Activated CD8-positive, alpha-beta memory T cell treated with anti-CD3 and anti-CD28 coated beads, Interleukin-2, amount 50 U/mL, for 24 hours (primary cell): ENCODE results near the gene NANOG.
"Not testable (repeated sequence)": the region's sequence is repeated elsewhere in the genome, so short reads cannot be mapped to it uniquely, and the experiment has no call there.

Experiments
- DNase-seq: peaks from one replicate; pipeline ENCODE4 v3.0.0-alpha.2; 2020; ENCODE audit errors: extremely low read depth

NANOG gene

DNA sequence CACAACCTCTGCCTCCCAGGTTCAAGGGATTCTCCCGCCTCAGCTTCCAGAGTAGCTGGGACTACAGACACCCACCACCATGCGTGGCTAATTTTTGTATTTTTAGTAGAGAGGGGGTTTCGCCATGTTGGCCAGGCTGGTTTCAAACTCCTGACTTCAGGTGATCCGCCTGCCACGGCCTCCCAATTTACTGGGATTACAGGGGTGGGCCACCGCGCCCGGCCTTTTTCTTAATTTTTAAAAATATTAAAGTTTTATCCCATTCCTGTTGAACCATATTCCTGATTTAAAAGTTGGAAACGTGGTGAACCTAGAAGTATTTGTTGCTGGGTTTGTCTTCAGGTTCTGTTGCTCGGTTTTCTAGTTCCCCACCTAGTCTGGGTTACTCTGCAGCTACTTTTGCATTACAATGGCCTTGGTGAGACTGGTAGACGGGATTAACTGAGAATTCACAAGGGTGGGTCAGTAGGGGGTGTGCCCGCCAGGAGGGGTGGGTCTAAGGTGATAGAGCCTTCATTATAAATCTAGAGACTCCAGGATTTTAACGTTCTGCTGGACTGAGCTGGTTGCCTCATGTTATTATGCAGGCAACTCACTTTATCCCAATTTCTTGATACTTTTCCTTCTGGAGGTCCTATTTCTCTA lies at the start of gene NANOG:
NANOG (plus strand) TSS at position 519 of the 645 bp plus-strand sequence. CDS start 213 bp downstream, outside the sequence.
- DNase-seq = not testable (repeated sequence)

DNA sequence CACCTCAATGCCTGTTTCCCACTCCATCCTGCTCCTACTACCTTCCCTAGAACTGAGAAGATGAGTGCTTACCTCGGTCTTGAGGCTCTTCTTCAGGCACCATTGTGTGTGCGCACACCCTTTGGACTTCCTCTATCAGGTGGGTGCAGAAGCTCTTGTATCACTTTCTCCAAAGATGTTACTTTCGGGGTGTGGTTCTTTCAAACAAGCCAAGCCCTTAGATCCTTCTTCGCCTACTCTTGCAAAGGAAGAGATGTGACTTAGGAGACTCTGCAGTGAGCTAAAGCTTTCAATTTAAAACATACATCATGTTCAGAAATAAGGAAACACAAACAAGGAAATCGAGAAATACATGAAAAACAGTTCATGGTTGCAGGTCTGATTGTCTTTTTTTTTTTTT lies 42.0 kb upstream of the NANOG start, which contains the start of gene CLEC4C:
CLEC4C (minus strand) TSS at position 130 of the 400 bp plus-strand sequence; CDS start at position 103, 27 bp downstream.
- DNase-seq = no peak

DNA sequence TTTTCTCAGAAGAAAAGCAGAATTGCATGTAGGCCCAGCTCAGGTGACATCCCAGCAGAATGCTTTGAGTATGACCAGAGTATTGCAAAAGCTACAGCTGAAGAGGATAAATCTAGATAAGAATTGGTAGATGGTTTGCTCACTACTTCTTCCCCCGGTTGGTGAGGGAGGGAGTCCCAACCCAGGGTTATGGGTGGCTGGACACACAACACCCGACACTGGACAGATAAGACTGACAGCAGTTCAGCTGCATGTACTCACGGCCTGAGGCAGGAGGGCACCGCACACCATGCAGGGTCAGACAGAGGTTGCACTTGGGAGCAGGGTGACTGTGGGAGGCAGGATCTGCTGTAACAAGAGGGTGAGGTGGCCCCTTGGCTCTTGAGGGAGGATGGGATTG lies 40.4 kb upstream of the NANOG start:
- DNase-seq = no peak

DNA sequence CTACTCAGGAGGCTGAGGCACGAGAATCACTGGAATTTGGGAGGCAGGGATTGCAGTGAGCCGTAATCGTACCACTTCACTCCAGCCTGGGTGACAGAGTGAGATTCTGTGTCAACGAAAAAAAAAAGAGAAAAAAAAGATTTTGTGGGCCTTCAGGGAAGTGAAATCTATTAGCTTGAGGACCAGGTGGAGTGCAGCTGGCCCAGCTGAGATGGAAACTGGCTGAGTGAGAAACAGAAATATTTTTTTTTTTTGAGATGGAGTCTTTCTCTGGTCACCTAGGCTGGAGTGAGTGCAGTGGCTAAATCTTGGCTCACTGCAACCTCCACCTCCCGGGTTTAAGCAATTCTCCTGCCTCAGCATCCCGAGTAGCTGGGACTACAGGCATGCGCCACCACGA lies 39.8 kb upstream of the NANOG start:
- DNase-seq = no peak

DNA sequence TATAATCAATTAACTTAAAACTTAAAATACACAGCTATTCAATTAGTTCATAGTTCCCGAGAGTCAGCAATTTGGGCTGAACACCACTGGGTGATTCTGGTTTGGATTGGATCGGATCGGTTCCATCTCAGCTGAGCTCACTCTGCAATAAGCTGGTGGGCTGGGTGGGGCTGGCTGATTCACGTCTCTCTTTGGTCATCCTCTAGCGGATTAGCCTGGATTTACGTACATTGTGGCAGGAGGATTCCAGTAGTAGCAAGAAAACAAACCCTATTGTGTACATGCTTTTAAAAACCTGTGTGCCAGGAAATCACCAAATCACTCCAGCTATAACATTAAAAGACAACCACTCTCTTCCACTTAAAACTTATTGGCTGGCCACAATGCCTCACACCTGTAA lies 38.9 kb upstream of the NANOG start:
- DNase-seq = no peak

DNA sequence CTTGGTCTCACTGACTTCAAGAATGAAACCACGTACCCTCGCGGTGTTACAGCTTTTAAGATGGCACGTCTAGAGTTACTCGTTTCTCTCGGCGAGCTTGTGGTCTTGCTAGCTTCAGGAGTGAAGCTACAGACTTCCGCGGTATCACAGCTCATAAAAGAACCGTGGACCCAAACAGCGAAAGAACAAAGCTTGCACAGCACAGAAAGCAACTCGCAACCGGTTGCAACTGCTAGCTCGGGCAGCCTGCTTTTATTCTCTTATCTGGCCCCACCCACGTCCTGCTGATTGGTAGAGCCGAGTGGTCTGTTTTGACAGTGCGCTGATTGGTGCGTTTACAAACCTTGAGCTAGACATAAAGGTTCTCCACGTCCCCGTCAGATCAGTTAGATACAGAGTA lies 37.8 kb upstream of the NANOG start:
- no peak for DNase-seq

DNA sequence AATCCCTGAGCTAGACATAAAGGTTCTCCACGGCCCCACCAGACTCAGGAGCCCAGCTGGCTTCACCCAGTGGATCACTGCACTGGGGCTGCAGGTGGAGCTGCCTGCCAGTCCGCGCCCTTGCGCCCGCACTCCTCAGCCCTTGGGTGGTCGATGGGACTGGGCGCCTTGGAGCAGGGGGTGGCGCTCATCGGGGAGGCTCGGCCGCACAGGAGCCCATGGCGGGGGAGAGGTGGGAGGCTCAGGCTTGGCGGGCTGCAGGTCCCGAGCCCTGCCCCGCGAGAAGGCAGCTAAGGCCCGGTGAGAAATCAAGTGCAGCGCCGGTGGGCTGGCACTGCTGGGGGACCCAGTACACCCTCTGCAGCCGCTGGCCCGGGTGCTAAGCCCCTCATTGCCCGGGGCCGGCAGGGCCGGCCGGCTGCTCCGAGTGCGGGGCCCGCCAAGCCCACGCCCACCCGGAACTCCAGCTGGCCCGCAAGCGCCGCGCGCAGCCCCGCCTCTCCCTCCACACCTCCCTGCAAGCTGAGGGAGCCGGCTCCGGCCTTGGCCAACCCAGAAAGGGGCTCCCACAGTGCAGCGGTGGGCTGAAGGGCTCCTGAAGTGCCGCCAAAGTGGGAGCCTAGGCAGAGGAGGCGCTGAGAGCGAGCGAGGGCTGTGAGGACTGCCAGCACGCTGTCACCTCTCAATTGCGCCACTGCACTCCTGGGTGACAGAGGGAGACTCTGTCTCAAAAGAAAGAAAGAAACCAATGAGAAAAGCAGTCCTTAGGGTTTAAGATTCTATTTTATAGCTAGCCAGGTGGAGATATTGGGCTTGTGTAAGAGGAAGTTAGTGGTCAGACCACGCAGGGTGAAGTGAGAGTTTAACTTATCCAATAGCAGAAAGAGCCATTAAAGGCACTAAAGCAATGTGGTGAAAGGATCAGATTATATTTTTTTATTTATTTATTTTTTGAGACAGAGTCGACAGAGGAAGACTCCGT lies 37.0 kb upstream of the NANOG start:
- not testable (repeated sequence) for DNase-seq

DNA sequence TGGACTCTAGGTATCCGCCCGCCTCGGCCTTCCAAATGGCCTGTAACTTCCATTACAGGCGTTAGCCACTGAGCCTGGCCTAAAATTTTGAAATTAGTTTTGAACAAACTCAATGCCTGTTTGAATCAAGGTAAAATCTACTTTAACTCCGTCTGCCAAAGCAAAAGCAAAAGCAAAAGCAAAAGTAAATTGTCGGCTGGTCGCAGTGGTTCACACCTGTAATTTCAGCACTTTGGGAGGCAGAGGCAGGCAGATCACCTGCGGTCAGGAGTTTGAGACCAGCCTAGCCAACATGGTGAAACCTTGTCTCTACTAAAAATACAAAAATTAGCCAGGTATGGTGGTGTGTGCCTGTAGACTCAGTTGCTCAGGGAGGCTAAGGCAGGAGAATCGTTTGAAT lies 33.5 kb upstream of the NANOG start:
- DNase-seq = not testable (repeated sequence)

DNA sequence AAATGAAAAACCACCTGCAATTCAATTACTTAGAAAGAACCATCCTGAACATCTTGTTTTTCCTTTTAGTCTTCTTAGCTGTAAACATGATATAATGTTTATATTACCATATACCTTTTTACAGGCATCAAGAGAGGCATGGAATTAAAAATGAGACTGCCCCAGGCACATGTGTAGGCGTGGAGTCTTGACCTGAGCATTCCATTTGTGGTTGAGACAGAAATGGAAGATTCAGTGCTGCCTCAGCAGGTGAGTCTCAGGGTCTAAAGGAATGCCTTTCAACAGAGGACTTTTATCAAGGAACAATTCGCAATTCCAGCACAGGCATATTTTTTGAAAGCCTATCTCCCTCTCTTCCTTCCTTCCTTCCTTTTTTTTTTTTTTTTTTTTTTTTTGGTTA lies 32.2 kb upstream of the NANOG start:
- DNase-seq = no peak

DNA sequence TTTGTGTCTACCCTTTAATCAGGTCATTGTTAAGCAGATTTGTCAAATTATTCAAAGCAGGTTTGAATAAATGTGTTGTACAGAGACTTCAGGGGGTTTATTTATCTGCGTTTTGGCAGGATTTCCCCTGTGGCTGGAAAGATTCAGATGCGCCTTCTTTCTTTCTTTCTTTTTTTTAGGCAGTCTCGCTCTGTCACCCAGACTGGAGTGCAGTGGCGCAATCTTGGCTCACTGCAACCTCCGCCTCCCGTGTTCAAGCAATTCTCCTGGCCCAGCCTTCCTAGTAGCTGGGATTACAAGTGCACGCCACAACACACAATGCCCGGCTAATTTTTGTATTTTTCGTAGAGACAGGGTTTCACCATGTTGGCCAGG lies 30.4 kb upstream of the NANOG start:
- DNase-seq = no peak

DNA sequence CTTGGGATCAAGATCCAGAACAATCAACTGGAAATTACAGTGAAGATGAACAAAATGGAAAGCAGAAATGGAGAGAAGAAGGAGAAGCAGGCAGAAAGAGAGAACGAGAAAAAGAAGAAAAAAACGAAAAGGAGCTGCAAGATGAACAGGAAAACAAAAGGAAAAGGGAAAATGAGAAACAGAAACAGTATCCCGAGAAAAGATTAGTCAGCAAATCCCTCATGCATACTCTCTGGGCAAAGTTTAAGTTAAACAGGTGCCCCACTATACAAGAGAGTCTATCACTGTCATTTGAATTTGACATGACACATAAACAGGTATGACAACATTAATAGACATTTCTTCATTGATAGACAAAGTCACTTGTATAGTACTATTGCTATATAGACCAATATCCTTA lies 19.2 kb upstream of the NANOG start:
- DNase-seq = no peak

DNA sequence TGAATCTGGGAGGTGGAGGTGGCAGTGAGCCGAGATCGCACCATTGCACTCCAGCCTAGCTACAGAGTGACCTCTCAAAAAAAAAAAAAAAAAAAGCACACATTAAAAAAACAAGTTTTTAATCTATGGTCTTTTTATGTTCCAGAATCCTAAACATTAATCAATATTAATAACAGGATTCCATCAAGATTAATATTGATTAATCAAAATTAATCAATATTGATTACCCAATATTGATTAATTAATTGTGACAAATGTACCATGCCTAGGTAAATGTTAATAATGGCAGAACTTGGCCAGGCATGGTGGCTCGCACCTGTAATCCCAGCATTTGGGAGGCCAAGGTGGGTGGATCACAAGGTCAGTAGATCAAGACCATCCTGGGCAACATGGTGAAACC lies 7.9 kb upstream of the NANOG start:
- DNase-seq = no peak

DNA sequence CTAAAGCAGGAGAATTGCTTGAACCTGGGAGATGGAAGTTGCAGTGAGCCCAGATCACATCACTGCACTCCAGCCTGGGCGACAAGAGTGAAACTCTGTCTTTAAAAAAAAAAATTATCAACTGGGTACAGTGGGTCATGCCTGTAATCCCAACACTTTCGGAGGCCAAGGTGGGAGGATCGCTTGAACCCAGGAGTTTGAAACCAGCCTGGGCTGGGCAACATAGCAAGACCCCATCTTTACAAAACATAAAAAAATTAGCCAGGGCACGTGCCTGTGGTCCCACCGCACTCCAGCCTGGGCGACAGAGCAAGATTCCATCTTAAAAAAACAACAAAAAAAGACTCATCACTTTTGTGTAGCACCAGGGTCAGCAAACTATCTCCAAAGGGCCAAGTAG lies 7.1 kb upstream of the NANOG start:
- DNase-seq = no peak

DNA sequence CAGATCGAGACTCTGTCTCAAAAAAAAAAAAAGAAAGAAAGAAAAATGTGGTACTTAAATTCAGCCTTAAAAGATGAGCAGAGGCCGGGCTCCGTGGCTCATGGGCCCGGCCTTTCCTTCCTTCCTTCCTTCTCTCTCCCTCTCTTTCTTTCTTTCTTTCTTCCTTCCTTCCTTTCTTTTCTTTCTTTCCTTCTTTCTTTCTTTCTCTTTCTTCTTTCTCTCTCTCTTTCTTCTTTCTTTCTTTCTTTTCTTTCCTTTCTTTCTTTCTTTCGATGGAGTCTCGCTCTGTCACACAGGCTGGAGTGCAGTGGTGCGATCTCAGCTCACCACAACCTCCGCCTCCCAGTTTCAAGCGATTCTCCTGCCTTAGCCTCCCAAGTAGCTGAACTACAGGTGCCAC lies 5.8 kb upstream of the NANOG start:
- not testable (repeated sequence) for DNase-seq

DNA sequence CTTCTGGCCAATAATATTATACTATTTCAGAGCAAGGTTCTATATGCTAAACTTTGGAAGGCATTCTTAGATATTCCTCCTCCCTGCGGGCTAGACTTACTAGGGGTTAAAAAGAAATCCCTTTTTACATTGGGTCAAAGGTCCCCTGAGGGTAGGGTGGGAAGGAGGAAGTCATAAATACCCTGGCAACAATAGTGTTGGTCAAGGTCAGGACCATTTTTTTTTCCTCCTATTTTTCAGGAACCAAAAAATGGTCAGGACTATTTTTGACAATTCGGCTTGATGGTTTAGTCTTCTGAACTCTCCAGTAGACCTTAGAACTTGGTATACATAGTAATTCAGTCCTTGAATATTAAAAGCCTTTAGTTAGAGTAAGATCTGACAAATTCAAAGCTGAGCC lies 4.5 kb upstream of the NANOG start:
- no peak for DNase-seq

DNA sequence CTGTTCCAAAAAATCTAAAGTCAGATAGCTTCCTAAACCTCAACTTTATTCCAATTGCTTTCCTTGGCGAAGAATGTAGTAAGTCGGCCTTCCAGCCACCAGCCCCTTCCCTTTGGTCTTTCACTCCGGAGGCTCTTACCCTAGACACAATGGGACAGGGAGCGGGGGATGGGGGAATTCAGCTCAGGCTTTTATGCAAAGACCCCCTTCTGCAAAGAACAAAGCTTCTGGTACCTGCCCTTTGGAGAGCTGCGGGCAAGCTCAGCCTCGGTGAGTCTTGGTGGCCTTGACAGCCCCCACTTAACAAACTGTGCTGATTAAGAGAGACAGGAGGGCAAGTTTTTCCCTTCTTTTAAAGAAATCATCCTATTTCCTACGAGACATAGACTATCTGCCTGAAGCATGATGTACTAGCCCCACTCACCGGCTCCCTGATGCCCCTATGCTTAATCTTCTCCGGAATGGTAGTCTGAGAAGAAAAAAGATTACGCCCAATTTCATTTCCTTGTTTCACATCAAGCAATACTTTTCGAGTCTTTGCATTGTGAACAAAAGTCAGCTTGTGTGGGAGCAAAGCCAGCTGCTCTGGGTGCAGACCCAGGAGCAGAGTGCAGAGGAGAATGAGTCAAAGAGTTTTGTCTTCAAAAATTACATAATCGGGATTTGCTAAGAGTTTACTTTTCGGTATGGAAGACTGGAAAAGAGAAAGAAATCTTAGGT lies 1.5 kb upstream of the NANOG start:
- no peak for DNase-seq

DNA sequence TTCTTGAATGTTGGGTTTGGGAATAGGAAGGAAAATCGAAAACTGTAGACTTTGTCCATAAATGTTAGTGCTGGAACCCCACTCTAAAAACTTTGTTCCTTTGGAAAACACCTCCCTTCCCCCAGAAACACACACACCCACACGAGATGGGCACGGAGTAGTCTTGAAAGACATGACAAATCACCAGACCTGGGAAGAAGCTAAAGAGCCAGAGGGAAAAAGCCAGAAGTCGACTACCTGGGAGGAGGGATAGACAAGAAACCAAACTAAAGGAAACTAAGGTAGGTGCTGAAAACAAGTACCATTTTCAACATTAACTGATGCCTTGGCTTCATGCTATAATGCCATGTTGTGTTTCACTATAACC lies 925 bp upstream of the NANOG start:
- DNase-seq = no peak

DNA sequence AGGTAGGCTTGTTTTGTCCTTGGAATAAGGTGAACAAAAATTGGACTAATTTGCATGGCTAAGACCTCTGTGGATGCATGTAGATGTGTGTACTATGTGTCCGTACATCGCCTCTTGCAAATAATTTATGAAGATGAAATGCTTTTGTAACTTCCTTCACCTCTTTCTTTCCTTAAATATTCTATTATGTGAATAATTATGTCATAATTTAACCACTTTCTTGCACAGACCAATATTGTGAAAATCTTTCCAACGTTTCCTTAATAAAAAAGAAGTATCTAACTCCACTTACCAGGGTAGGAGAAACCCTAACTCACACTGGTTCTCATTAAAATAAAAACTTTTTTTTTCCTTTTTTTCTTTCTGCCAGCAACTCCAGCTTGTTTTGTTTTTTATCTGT lies 4.0 kb downstream of the NANOG start:
- no peak for DNase-seq

DNA sequence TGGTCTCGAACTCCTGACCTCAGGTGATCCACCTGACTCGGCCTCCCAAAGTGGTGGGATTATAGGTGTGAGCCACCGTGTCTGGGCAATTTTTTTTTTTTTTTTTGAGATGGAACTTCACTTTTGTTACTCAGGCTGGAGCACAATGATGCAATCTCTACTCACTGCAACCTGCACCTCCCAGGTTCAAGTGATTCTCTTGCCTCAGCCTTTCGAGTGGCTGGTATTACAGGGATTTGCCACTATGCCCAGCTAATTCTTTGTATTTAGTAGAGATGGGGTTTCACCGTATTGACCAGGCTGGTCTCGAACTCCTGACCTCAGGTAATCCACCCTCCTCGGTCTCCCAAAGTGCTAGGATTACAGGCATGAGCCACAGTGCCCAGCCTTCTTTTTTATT lies 8.1 kb downstream of the NANOG start:
- DNase-seq = not testable (repeated sequence)

DNA sequence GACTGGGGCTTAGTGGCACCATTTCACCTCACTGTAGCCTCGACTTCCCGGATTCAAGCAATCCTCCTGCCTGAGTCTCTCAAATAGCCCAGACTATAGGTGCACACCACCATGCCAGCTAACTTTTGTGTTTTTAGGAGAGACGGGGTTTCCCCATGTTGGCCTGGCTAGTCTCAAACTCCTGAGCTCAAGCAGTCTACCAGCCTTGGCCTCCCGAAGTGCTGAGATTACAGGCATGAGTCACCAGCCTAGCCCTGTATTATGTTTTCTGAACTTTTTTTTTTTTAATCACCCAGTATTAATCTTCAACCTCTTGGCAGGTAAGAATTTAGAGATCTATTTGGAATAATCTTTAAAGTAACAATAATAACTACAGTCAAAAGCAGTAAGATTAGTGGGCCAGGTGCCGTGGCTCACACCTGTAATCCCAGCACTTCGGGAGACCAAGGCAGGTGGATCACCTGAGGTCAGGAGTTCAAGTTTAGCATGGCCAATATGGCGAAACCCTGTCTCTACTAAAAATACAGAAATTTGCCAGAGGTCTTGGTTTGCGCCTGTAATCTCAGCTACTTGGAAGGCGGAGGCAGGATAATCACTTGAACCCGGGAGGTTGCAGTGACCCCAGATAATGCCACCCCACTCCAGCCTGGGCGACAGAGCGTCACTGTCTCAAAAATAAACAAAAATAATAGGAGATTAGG lies 8.6 kb downstream of the NANOG start:
- DNase-seq = no peak

DNA sequence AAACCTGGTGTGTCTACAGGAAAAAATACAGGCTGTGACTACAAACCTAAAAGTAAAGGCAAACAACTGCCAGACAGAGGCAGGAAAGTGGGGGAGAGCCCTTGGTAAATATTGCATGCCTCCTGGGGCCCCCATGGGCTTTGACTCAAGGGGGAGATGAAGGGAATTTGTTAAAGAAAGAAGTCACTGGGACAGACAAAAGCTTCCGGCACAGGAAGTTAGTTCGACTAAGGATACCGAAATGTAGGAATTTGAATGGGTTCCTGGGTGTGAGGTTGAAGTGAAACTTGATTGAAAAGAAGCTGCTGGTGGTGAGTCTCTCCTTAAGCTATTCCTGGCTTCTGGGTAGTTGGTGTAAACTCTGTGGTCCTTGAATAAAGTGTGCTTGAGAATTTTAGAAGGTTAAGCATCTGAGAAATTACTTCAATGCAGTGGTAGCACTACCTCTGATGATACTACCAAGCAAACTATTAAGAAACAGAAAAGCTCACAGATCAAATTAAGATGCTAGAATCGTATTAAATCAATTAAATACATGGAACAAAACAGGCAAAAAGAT lies 9.6 kb downstream of the NANOG start:
- DNase-seq = not testable (repeated sequence)
